HG03460 (cell line): ENCODE measurements around the gene GRIA4.

Experiments used
- ATAC-seq: cut with Tn5 transposase; IDR thresholded peaks from one replicate; pipeline ENCODE4 v1.9.1; 2021; ENCODE audit not compliant: unreplicated experiment

GRIA4 gene

DNA sequence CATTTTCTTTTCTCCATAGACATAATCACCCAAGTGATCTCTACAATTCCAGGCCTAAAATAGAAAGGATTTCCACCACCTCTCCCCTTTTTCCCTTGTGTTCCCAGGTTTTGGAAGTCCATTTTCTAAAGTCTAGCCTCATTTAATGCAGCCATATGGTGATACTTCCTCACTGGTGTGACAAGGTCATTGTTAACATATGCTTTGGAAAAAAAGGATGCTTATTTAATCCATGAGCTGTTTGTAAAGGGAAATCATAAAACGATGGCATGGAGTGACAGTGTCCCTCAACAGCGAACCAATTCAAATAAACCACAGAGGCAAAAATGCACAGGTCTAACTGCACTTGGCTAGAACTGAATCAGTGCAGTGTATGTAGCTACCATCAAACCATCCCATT is 26.6 kb downstream of the GRIA4 start:
- no peak for ATAC-seq

DNA sequence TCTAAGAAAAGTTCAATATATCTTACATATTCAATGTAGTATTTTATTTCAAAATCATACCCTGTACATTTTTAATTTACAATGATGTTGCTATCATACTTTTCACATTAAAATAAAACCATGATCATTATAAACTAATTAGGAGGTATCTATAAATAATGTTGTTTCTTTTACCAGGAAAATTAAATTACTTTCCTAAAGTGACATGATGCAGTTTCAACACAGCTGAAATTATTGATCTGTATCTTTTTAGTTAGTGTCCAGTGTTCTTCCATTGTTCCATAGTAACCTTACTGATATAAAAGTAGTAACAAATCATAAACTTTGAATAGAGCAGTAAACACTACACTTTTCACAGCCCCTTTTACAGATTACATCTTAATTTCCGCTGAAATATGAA is 29.7 kb downstream of the GRIA4 start:
- ATAC-seq, result no peak

DNA sequence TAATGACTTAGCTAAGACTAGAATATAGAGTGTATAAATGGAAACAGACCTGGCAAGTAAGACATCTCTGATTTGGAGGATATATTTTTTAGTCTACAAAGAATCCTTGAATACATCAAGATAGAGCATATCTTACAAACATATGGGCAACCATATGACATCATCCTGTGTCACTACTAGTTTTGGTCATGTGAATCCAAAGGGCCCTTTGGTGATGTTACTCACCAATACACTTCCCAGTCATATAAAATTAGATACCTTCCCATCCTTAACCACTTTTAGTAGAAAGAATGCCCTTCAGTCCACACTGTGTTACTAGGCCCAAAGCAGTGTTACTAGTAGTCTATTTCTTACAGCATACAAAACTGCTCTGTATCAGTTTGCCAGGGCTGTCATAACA is 31.6 kb downstream of the GRIA4 start:
- ATAC-seq, result no peak

DNA sequence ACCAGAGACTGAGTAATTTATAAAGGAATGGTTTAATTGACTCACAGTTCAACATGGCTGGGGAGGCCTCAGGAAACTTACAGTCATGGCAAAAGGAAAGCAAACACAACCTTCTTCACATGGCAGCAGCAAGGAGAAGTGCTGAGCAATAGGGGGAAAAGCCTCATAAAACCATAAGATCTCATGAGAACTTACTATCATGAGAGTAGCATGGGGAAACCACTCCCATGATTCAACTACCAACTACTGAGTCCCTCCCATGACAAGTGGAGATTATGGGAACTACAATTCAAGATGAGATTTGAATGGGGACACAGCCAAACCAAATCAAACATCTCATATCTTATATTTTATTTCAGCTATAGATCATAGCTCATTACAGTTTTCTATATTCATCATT is 33.0 kb downstream of the GRIA4 start:
- no peak for ATAC-seq

DNA sequence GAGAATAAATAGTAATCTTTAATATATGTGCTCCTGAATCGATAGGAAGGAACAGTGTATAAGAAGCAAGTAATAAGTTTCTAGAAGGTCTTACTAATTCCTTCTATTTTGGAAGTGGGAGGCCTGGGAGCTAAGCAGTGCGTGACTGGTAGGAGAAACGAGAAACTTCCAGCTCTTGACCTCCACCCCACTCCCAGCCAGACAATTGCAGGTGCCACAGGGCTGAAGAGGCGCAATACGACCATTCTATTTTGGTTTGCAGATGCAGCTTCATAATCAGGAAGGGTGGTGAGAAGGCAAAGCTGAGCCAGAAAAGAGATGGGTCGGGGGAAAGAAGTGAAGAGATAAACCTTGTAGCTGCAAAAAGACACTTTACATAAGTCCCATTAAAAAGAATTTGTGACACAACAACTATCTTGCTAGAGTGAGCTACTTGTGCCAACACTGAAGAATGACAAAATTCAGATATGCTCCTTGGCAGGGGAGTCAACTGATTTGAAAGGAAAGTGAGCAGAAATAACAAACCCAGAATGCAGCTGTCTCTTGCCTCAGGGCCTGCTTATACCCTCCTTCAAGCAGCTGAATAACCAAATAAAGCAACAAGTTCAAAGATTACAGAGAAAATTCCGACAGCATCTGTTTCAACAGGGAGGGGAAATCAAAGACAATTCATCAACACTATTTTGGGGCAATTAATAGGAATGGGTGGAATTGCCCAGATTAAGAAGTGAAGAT is 35.1 kb downstream of the GRIA4 start:
- ATAC-seq, result no peak

DNA sequence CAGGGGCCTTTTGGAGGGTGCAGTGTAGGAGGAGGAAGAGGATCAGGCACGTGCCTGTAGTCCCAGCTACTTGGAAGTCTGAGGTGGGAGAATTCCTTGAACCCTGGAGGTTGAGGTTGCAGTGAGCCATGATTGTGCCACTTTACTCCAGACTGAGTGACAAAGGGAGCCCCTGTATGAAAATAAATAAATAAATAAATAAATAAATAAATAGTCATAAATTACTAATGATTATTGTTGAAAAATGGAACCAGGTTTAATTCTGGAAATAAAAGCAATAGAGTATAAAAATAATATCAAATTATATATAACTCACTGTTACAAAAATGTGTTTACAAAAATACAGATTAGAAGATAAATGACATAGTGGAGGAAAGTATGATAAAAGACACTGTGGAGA is 37.9 kb downstream of the GRIA4 start:
- no peak for ATAC-seq

DNA sequence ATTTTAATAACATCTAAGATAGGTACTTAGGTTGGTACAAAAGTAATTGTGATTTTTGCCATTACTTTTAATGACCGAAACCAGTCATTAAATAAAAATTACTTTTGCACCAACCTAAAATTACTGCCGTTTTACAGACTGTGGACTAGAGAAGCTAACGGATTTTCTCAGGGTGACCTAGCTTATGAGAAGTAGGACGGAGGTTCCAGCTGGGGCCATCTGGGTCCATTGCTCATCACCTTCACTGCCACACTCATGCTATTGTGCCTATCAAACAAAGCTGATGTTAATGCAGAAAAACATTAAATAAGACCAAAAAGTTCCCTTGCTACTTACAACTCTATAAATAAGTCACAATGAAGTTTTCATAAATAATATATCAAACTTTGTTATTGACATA is 38.9 kb downstream of the GRIA4 start:
- no peak for ATAC-seq

DNA sequence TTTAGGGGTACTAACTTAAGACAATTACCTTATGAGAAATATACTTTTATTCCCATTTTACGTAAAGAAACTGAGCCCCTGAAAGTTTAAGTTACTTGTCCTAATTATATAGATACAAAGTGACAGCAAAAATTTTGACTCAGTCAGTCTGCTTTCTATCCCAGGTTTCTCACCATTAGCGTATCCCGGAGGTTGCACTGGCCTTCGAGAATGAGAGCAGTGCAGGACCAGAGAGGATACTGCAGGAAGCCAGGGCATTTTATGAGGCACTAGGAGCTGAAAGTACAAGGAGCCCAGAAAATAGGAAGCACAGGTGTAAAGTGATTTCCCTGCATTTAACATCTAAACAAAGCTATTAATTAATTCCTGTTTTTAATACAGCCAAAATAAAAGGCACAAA is 55.4 kb downstream of the GRIA4 start:
- ATAC-seq, result no peak

DNA sequence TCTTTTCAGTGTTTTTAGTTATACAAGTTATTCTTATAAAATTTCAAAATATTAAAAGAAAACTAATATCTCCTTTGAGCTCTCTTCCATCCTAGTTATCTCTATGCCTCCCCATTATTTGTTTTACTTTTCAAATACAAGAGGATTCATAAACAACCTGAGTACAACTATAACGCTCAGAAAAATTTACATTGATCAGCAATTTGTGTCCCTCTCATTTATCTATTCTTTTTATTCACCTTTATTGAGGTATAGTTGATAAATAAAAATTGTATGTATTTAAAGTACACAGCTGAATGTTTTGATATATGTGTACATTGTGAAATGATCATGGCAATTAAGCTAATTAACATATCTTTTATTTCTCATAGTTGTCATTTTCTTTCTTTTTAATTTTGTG is 57.6 kb downstream of the GRIA4 start:
- ATAC-seq, result no peak

DNA sequence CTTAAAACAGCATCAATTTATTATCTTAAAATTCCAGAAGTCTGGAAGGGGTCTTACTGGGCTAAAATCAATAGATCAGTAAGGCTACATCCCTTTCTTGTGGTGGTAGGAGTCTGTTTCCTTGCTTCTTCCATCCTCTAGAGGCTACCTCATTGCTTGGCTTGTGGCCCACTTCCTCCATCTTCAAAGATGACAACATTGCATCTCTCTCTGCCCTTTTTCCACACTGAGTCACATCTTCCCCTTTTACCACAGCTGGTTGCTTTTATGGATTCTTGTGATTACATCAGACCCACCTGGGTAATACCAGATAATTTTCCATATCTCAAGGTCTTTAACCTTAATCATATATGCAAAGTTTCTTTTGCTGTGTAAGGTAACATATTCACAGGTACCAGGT is 60.9 kb downstream of the GRIA4 start:
- ATAC-seq, result no peak

DNA sequence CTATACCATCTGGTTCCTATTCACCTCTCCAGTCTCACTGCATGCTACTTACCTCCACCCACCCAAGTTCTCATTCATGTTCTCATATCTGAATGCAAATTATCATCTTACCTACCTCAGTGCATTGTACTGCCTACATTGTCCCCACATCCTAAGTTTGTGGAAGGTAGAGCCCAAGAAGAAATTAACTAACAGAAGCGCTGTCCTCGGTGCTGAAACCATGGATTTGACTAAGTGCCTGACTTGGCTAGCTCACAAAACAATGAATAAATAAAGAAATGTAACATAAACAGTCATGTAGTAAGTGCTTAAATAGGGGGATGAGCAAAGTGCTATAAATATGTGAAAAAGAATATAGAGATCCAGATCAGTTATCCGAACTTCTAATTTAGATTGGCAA is 63.2 kb downstream of the GRIA4 start:
- ATAC-seq, result no peak

DNA sequence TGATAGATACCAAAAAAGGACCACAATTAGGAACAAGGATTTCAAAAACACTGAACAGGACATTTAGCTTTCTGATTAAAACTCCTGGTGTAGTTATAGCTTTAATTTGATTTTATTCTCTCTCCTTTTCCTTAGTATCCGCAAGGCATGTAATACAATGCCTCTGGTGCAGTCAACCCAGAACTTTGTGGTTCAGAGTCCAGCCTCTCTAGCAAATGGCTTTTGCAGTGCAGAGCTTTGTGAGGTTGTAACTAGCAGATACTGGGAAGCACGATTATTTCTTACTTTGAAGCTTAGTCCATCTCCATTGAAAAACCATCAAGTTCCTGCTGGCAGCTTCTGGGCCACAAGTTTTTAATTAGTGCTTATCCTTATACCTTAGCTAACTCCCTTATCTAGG is 79.8 kb downstream of the GRIA4 start:
- ATAC-seq, result no peak

DNA sequence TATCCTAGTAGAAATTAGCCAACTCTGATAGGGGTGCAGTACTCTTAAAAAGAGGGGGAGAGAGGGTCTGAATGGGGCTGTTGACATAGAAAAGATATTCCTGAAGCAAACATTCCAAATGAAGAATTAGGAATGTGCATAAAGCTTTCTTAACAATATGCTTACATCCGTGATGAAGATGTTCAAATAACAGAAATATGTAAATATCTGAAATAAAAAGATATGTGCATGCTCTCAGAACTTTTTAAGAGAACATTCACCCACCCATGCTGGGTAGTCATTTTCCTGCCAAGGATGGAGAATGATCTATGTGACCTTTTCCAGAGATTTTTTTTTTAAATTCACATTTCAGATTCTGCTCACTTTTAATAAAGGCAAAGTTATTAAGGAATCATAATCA is 80.6 kb downstream of the GRIA4 start:
- ATAC-seq, result no peak

DNA sequence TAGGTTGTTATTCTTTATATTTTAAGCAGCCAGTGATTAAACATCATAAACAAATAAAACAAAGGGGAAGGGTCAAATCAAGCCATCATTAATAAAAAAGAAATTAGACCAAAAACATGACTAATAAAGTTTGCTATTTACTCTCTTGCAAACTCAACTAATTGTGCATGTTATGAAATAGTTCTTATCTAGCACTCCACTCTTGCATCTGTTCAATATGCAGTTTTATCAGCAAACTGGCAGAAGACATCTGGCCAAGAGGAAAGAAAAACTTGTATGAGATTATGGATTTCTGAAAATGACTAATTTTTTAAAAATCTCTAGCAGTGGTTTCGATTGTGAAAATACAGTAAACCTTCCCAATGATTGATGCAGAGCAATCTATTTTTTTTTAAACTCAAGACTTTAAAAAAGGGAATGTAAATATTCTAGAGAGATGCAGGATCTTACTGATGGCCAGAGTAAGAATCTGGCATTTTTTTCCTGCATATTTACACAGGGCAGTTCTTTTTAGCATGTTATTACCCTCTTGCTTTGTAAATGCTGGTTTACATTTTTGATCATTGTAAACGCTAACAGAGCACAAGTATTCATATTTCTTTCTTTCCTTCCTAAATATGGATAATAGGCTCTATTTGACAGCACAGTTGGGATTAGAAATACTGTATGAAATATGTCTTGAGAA is 83.3 kb downstream of the GRIA4 start:
- no peak for ATAC-seq

DNA sequence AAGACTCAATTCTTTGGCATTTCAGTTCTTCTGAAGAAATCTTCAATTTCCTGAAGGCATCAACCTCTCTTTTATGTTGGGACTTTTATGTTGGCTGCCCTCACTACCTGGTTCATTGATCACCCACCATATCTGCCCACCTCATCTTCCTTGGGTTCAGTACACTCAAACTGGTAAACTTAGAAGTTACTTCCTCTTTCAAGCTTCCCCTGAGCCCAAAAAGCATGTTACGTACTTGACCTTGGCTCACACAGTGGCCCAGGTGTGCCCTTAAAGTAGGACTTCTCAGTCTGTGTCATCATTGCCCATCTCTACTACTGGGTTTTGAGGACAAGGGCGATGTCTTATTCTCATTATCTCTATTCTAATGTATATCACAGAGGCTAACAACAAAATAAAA is 86.1 kb downstream of the GRIA4 start:
- peak; percentile 72 for ATAC-seq

DNA sequence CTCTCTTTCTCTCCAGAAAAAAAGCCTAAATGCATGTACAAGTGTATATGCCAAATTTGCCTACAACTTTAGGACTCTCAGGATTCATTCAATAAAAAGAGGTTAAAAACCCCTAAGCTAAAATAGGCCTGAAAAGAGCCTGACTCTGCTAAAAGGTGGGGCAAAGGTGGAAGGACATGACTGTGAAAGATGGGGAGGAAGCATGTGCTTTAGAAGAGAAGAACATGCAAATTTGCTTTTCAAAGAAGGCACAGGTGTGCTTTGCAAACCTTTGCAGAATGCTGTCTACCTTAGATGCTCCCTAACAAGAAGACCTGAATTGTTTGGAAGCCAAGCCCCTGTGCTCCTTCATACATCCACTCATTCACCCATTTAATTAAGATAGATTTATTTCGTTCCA is 87.4 kb downstream of the GRIA4 start:
- ATAC-seq, result no peak

DNA sequence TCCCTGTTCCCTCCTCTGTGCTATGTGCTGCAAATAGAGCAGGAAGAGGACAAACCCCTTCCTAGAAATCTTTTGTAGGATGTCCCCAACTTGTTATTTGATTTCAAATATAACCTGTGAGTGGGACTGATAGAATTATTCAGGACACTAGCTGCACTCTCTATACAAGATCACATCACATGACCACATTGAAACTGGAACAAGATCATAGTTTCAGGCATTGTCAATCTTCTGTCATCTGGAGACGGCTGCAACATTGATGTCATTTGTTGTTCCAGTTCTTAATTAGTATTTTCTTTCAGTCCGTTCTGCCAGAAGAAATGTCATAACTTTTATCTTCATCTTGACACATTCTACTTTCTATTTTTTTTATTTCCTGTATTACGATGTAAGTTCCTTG is 89.3 kb downstream of the GRIA4 start:
- no peak for ATAC-seq

DNA sequence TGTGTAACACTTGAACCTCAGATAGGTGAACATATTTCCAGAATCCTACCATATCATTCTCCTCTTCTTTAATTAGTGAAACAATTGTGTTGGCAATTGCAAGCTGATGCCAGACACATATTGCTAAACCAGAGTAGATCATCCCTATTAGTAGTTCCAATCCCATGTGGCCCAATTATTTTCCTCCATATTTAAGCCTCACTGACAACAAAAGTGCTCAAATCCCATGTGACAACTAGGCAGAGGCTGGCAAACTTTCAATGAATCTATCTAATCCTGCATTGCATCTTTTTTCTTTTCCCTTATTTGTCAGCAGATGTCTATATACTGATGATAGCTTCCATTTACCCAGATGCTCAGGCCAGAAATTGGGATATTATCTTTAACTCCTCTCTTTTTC is 90.4 kb downstream of the GRIA4 start:
- no peak for ATAC-seq

DNA sequence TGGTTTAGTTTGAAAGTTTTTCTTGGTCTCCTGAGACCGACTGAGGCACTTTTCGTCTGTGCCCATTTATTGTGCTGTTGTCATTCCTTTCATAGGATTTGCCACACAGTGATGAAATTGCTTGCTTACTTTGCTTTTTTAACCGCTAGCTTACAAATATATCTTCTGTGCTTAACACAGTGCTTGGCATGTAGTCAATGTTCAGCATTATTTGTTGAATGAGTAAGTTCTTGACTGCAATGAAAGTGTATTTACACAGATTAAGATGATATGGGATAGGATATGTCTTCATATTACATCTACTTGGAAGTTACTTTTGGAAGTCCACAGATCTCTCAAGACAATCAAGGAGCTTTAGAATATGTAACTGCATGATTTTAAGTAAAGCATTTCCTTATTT is 91.2 kb downstream of the GRIA4 start:
- no peak for ATAC-seq

DNA sequence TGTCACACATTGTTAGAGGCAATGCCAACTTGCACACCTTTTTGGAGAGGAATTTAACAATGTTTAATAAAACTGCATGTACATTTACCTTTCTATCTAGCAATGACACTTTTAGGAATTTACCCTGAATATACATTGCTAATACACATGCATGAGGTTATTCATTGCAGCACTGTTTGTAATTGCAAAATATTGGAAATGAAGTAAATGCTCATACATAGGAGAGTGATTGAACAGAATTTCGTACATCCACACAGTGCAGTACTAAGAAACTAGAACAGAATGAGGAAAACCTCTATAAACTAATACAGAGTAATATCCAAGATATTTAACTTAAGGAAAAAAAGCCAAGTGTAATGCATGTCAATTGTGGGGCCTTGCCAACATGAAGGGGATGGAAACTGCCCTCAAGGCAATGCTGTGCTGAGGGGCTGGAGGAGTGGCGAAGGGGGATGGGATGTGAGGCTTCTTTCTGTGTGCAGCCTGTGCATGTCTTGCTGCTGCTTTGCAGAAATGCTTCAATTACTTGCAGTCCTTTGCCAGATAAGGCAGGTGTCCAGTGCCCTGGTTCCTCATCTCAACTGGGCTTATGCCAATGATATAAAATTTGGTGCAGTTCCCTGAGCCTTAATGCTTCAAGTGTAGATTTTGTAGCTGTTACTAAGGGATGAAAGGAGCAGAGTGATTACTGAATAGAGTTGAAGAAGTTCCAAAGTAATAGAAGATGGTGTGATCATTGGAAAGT is 96.1 kb downstream of the GRIA4 start:
- no peak for ATAC-seq

DNA sequence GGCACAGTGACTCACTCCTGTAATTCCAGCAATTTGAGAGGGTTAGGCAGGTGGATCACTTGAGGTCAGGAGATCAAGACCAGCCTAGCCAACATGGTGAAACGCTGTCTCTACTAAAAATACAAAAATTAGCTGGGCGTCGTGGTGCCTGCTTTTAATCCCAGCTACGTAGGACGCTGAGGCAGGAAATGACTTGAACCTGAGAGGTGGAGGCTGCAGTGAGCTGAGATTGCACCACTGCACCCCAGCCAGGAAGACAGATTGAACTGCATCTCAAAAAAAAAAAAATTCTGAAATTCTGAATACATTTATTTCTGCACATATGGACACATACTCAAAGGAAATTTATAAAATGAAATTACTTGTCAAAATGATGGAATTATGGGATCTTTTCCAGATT is 103.2 kb downstream of the GRIA4 start:
- ATAC-seq, result no peak

DNA sequence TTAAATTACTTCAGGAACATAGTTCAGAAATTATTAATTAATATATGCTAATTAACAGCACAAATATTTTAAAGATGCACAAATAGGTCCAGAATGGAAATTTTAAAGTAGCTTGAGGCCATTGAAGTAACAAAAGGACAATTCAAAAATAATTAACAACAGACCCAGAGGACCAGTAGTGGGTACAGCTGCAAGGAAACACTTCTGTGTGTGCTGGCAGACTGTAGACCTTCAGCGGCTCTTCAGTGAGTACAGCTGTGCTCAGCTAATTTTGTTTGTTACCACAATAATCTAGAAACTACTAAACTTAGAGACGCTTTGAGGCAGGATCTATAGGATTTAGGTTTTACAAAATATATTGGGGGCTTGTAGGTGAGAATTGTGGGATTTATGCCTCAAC is 103.8 kb downstream of the GRIA4 start:
- ATAC-seq, result no peak
